GM23248 (cell line): ENCODE data around the gene ENG. TPM values are rescaled to one million over a fixed set of nuclear protein-coding genes. Genes with fewer than 3 reads are reported as not detected.

ENCODE experiments used
- DNase-seq: peaks from one replicate; pipeline ENCODE4 v3.0.0-alpha.2; 2015
- H2AFZ ChIP-seq: fragments of 200-600 bp; sonication (generic); 2 replicates; pipeline ENCODE4 v1.6.1; 2016; ENCODE audit warnings: antibody characterized with exemption
- H3F3A ChIP-seq: fragments of 200-600 bp; sonication (generic); 2 replicates; pipeline ENCODE4 v1.6.1; 2016; ENCODE audit warnings: mild to moderate bottlenecking, antibody characterized with exemption, mixed run types; ENCODE audit not compliant: insufficient read depth
- H3K27ac ChIP-seq: fragments of 200-600 bp; sonication (generic); 2 replicates; pipeline ENCODE4 v1.5.1; 2016; ENCODE audit warnings: mild to moderate bottlenecking
- H3K27me3 ChIP-seq: fragments of 200-600 bp; sonication (generic); replicated peaks from 2 replicates; pipeline ENCODE4 v1.6.1; 2016; ENCODE audit warnings: mild to moderate bottlenecking; ENCODE audit not compliant: insufficient read depth
- H3K36me3 ChIP-seq: fragments of 200-600 bp; sonication (generic); 2 replicates; pipeline ENCODE4 v1.6.1; 2016; ENCODE audit warnings: low read depth, mild to moderate bottlenecking
- H3K4me1 ChIP-seq: fragments of 200-600 bp; sonication (generic); 2 replicates; pipeline ENCODE4 v1.6.1; 2016; ENCODE audit warnings: mild to moderate bottlenecking; ENCODE audit not compliant: insufficient read depth
- H3K4me2 ChIP-seq: fragments of 200-600 bp; sonication (generic); one replicate; pipeline ENCODE4 v1.6.1; 2016; ENCODE audit warnings: mild to moderate bottlenecking; ENCODE audit not compliant: unreplicated experiment
- H3K4me3 ChIP-seq: fragments of 200-600 bp; sonication (generic); 2 replicates; pipeline ENCODE4 v1.5.1; 2016; ENCODE audit warnings: mild to moderate bottlenecking
- H3K79me2 ChIP-seq: fragments of 200-600 bp; sonication (generic); 2 replicates; pipeline ENCODE4 v1.6.1; 2016; ENCODE audit warnings: mild to moderate bottlenecking; ENCODE audit not compliant: insufficient read depth
- H3K9ac ChIP-seq: fragments of 200-600 bp; sonication (generic); 2 replicates; pipeline ENCODE4 v1.6.1; 2016; ENCODE audit warnings: mild to moderate bottlenecking
- H3K9me2 ChIP-seq: fragments of 200-600 bp; sonication (generic); 2 replicates; pipeline ENCODE4 v1.6.1; 2016; ENCODE audit warnings: mixed run types, mild to moderate bottlenecking, moderate library complexity; ENCODE audit not compliant: insufficient read depth
- H3K9me3 ChIP-seq: fragments of 200-600 bp; sonication (generic); one replicate; pipeline ENCODE4 v1.6.1; 2017; ENCODE audit warnings: low read depth
- H4K20me1 ChIP-seq: fragments of 200-600 bp; sonication (generic); 2 replicates; pipeline ENCODE4 v1.6.0; 2016; ENCODE audit not compliant: insufficient read depth
- EZH2 ChIP-seq: fragments of 200-600 bp; sonication (generic); IDR thresholded peaks from 2 replicates; pipeline ENCODE4 v1.6.1; 2018; ENCODE audit warnings: antibody characterized with exemption, mild to moderate bottlenecking; ENCODE audit not compliant: insufficient read depth, poor library complexity, severe bottlenecking
- EZH2phosphoT487 ChIP-seq: fragments of 200-600 bp; sonication (generic); IDR thresholded peaks from 2 replicates; pipeline ENCODE4 v1.6.1; 2018; ENCODE audit warnings: antibody characterized with exemption, moderate library complexity, mild to moderate bottlenecking, low read depth; ENCODE audit not compliant: insufficient read depth
- WGBS, 2 experiments: methylation state at CpG; one replicate each; pipeline ENCODE4 v1.1.6; 2015 to 2017; ENCODE audit warnings: low lambda C conversion rate in 2 of 2, low coverage in 1 of 2; ENCODE audit errors: missing lambda C conversion rate in 2 of 2; 5-methylcytosine and 5-hydroxymethylcytosine counted together
- in situ Hi-C: fragments of 300-500 bp; cut with MboI; formaldehyde crosslinking; loops from 2 replicates; pipeline ENCODE4 v1.15.0; 2020
- polyA plus RNA-seq: library from polyadenylated mRNA; unstranded; fragments of >200 nt; fragmentation: Nextera tagmentation; extraction: Ambion mirVana; gene quantifications from 2 replicates; pipeline ENCODE4 v1.2.1, GENCODE V29; 2016
- total RNA-seq: library from RNA; depleted of rRNA; stranded (reverse); fragments of >200 nt; shearing (Covaris generic); gene quantifications from 2 replicates; pipeline ENCODE4 v1.2.3, GENCODE V29; 2014

The ENG gene
- total and polyA plus RNA-seq, 2 experiments from 2014 or later, result 54.5 to 226 TPM

DNA sequence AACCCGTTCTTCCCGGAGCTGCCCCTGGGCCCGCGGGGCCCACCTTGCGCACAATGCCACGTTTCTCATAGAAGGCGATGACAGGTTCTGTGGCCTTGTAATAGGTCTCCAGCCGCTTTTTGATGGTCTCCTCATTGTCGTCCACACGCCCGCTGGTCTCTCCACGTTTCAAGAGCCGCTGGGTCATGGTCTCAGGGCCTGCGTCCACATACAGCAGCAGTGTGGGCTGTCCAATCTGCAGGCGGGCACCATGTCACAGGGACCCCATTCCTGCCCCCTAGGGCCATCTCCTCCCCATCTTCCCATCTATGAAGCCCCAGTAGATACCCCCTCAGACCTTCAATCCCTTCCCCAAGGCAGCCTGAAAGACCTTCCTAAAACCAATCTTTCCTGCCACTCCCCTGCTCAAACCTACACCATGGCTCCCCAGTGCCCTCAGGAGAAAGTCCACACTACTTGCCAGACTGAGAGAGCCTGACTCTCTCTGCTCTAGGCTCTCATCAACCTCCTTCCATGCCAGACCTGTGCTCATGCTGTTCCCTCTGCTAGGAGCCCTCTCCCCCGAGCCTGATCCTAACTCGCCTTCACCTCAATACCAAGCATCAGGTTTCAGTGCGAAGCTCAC lies 13.9 kb upstream of the ENG start:
- H3K27me3 ChIP-seq, result no peaks in the 10 kb centered on the region
- no peaks in the 10 kb centered on the region for H3F3A ChIP-seq
- H3K9me2 ChIP-seq, result no peaks in the 10 kb centered on the region
- H2AFZ ChIP-seq, result no peak overlapping the region
- no peak overlapping the region for H3K9ac ChIP-seq
- H3K79me2 ChIP-seq, result no peaks in the 10 kb centered on the region
- 91 to 94% methylated on average over 14 to 18 of the region's 18 CpGs for WGBS, 2 experiments
- H3K27ac ChIP-seq, result no peak overlapping the region
- H3K4me2 ChIP-seq, result no peak overlapping the region
- H4K20me1 ChIP-seq, result no peaks in the 10 kb centered on the region
- no peaks in the 10 kb centered on the region for H3K36me3 ChIP-seq
- H3K9me3 ChIP-seq, result no peaks in the 10 kb centered on the region
- TF ChIP-seq EZH2phosphoT487 (no peak), EZH2 (no peak)
- H3K4me1 ChIP-seq, result no peaks in the 10 kb centered on the region
- no peak for DNase-seq
- in situ Hi-C loops, result no loop called here
- H3K4me3 ChIP-seq, result no peak overlapping the region

DNA sequence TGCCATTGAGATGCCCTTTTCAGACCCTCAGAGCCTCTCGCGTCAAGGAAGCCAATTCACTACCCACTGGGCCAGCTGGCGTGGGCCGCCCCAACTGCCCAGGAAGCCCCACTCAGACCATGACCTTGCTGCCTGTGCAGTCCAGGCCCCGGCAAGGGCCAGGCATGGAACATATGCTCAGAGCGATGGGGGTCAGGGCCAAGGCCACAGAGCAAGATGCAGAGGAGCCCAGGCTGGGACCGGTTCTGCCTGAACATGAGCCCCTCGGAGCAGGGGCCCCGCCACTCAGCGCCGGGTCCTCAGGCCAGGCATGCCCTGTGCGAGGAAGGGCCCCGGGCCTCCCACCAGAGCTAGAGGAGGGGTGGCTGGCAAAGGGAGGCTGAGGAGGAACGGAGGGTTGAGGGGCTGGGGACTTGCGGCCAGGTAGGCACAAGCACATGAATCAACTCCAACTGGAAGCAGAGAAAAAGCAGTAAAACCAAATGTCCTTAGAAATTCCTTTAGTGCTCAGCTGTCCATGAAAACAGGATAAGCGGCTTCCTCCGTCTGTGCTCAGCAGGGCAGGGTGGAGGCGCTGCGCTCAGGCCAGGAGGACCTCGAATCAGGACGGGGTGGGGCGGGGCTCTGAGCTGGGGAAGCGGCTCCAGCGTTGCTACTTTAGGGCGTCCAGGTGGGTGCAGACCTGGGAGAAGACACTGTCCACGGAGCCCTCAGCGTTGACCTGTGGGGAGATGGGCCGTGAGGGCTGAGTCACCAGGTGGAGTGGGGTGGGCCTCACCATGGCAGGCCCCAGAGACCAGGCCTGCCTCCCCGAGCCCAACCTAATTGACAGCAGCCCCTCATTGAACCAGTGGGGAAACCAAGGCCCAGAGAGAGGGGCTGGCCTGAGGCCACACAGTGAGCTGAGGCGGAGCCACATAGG lies 13.2 kb upstream of the ENG start:
- Histone ChIP-seq H3K79me2 (no peaks in the 10 kb centered on the region), H3K4me1 (no peaks in the 10 kb centered on the region), H3K27me3 (no peaks in the 10 kb centered on the region), H3K9ac (no peak overlapping the region), H3K9me2 (no peaks in the 10 kb centered on the region), H4K20me1 (no peaks in the 10 kb centered on the region), H3K4me2 (no peak overlapping the region), H3K36me3 (no peaks in the 10 kb centered on the region), H3K27ac (no peak overlapping the region), H3K4me3 (no peak overlapping the region), H2AFZ (no peak overlapping the region), H3K9me3 (no peaks in the 10 kb centered on the region), H3F3A (no peaks in the 10 kb centered on the region)
- DNase-seq, result no peak
- TF ChIP-seq EZH2, result no peak
- no peak for TF ChIP-seq EZH2phosphoT487
- WGBS, 2 experiments, result 89 to 91% methylated on average over 21 to 30 of the region's 30 CpGs
- in situ Hi-C loops, result no loop called here

DNA sequence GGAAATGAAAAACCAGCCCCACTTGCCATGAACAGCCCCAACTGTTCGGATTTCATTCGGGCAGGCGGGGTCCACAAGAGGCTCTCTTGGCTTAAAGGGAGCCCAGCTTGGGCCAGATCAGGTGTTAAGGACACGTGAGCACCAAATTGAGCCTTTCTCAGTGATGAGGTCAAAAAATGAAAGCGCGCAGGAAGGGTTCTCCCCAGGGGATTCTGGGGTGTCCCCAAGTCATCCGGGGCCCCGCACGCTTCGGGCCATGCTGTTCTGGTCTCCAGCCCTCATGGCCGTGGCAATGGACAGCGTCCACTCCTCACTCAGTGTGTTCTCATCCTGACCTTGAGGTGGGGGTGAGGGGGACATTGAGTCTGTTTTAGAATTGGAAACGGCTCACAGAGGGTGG lies 12.1 kb upstream of the ENG start:
- Histone ChIP-seq H3K27me3 (no peaks in the 10 kb centered on the region), H3K9me2 (no peaks in the 10 kb centered on the region), H3K4me3 (no peak overlapping the region), H3K27ac (no peak overlapping the region), H3K9ac (no peak overlapping the region), H3K9me3 (no peaks in the 10 kb centered on the region), H3K79me2 (no peaks in the 10 kb centered on the region), H3K4me2 (no peak overlapping the region), H3K4me1 (no peaks in the 10 kb centered on the region), H4K20me1 (no peaks in the 10 kb centered on the region), H2AFZ (no peak overlapping the region), H3K36me3 (no peaks in the 10 kb centered on the region), H3F3A (no peaks in the 10 kb centered on the region)
- in situ Hi-C loops, result no loop called here
- no peak for DNase-seq
- TF ChIP-seq EZH2 (no peak), EZH2phosphoT487 (no peak)
- 96 to 98% methylated on average over 9 to 13 of the region's 13 CpGs for WGBS, 2 experiments

DNA sequence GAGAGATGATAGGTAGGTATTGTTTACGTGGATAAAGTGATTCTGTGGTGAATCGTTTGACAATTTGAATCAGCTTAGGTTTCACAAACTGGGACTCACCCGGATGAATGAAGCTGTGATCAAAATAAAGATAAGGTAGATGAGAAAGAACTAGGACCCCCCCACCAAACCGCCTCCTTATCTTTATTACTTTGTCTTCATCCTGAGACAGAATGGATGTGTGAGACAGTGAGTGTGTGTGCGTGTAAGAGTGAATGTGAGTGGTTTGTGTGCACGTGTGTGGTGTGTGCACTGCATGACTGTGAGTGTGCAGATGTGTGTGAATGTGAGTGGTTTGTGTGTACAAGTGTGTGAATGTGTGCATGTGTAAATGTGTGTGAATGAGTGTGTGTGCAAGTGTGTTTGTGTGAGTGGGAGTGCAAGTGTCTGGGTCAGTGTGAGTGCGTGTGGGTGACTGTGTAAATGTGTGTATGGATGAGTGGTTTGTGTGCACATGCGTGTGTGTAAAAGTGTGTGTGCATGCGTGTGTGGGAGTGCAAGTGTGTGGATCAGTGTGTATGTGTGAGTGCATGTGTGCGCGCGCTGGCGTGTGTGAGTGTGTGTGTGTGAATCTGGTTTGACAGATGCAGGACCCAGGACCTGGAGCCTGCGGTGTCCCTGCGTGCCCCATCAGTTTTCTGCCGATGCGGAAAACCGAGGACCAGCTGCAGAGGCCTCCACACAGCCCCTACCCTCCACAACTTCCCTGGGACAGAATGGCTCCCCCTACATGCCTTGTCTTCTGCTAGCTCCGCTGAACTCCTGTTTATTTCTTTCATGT lies 11.4 kb upstream of the ENG start:
- Histone ChIP-seq H3K79me2 (no peaks in the 10 kb centered on the region), H3K9ac (no peak overlapping the region), H4K20me1 (no peaks in the 10 kb centered on the region), H3K4me3 (no peak overlapping the region), H3K4me1 (no peaks in the 10 kb centered on the region), H2AFZ (no peak overlapping the region), H3K36me3 (no peaks in the 10 kb centered on the region), H3K9me3 (no peaks in the 10 kb centered on the region), H3K27ac (no peak overlapping the region), H3K9me2 (no peaks in the 10 kb centered on the region), H3F3A (no peaks in the 10 kb centered on the region), H3K27me3 (no peaks in the 10 kb centered on the region), H3K4me2 (no peak overlapping the region)
- DNase-seq, result no peak
- 90 to 92% methylated on average over 18 to 19 of the region's 19 CpGs for WGBS, 2 experiments
- no peak for TF ChIP-seq EZH2
- no peak for TF ChIP-seq EZH2phosphoT487
- in situ Hi-C loops, result no loop called here
